H1 (cell line): Measurements from ENCODE around the gene SYNPR. TPM values are rescaled to one million over a fixed set of nuclear protein-coding genes. Genes with fewer than 3 reads are reported as not detected.

Source experiments
- CTCF ChIA-PET: fragments of 300-600 bp; sonication (Branson Sonifier 250); formaldehyde crosslinking; loops from one replicate; lab custom pipeline; 2021; ENCODE audit not compliant: partially characterized antibody; lab: Charles Lee
- POLR2A ChIA-PET: fragments of 300-600 bp; sonication (Branson Sonifier 250); formaldehyde crosslinking; loops from one replicate; lab custom pipeline; 2021; ENCODE audit warnings: inconsistent platforms; ENCODE audit not compliant: partially characterized antibody; lab: Charles Lee
- DNase-seq, 2 experiments: peaks; one replicate each; pipeline versions ENCODE4 v3.0.0 to v3.0.0-alpha.2; 2010 to 2022; ENCODE audit warnings: low spot score in 2 of 2, low read depth in 1 of 2, mixed read lengths in 1 of 2
- FAIRE-seq: peaks from 2 replicates; lab custom pipeline; 2011; peaks lifted over from hg19 to GRCh38; lab: Jason Lieb, UNC
- H2AFZ ChIP-seq: 2 replicates; pipeline ENCODE4 v1.8.1; 2012; ENCODE audit warnings: low read length, inconsistent platforms
- H2AK5ac ChIP-seq: 2 replicates; pipeline ENCODE4 v1.6.1; 2013; ENCODE audit warnings: low read depth, low read length
- H2BK120ac ChIP-seq: replicated peaks from 2 replicates; pipeline ENCODE3; 2013; ENCODE audit warnings: low read depth, low read length, inconsistent platforms
- H2BK12ac ChIP-seq: 2 replicates; pipeline ENCODE4 v1.6.1; 2013; ENCODE audit warnings: low read depth, low read length
- H2BK15ac ChIP-seq: 2 replicates; pipeline ENCODE4 v1.6.1; 2013; ENCODE audit warnings: low read length
- H2BK20ac ChIP-seq: 2 replicates; pipeline ENCODE4 v1.6.1; 2013; ENCODE audit warnings: low read length
- H2BK5ac ChIP-seq: 2 replicates; pipeline ENCODE4 v1.6.1; 2013; ENCODE audit warnings: low read depth, low read length
- H3K14ac ChIP-seq: 2 replicates; pipeline ENCODE4 v1.6.1; 2013; ENCODE audit warnings: inconsistent platforms; ENCODE audit not compliant: insufficient read length
- H3K18ac ChIP-seq: 2 replicates; pipeline ENCODE4 v1.6.1; 2013; ENCODE audit warnings: low read length; ENCODE audit errors: extremely low read depth
- H3K23ac ChIP-seq: 2 replicates; pipeline ENCODE4 v1.6.1; 2013; ENCODE audit warnings: inconsistent platforms; ENCODE audit not compliant: insufficient read length
- H3K23me2 ChIP-seq: 2 replicates; pipeline ENCODE4 v1.6.1; 2013; ENCODE audit warnings: low read depth, low read length
- H3K27ac ChIP-seq: 2 replicates; pipeline ENCODE4 v1.6.1; 2011; ENCODE audit warnings: low read depth, low read length, inconsistent platforms
- H3K27me3 ChIP-seq, 4 experiments: replicated peaks in 1 of 4; 1 replicate in 1 of 4; 2 replicates in 3 of 4; pipeline versions ENCODE4 v1.6.1 to v1.8.1; 2011 to 2013; ENCODE audit warnings: low read length in 3 of 4, mild to moderate bottlenecking in 3 of 4, inconsistent platforms in 2 of 4, mixed read lengths in 2 of 4, moderate library complexity in 1 of 4; ENCODE audit not compliant: control insufficient read depth in 3 of 4, insufficient read depth in 3 of 4; ENCODE audit errors: extremely low read depth in 1 of 4
- H3K36me3 ChIP-seq, 4 experiments: 2 replicates each; pipeline versions ENCODE4 v1.6.1 to v1.8.1; 2011 to 2013; ENCODE audit warnings: mild to moderate bottlenecking in 4 of 4, low read length in 3 of 4, moderate library complexity in 2 of 4, control low read depth in 1 of 4, inconsistent platforms in 1 of 4; ENCODE audit not compliant: insufficient read depth in 4 of 4, control insufficient read depth in 2 of 4
- H3K4ac ChIP-seq: replicated peaks from 2 replicates; pipeline ENCODE3; 2013; ENCODE audit warnings: low read length, low read depth, mixed read lengths, inconsistent platforms; ENCODE audit not compliant: insufficient read length
- H3K4me1 ChIP-seq, 4 experiments: replicated peaks in 1 of 4; 1 replicate in 1 of 4; 2 replicates in 3 of 4; pipeline versions ENCODE4 v1.6.1 to v1.8.1; 2011 to 2013; ENCODE audit warnings: low read length in 3 of 4, inconsistent platforms in 2 of 4, mixed read lengths in 1 of 4; ENCODE audit not compliant: insufficient read depth in 4 of 4, control insufficient read depth in 3 of 4
- H3K4me2 ChIP-seq, 2 experiments: 2 replicates each; pipeline versions ENCODE4 v1.6.1 to v1.8.1; 2011 to 2013; ENCODE audit warnings: low read depth in 2 of 2, low read length in 2 of 2, control low read depth in 1 of 2, inconsistent platforms in 1 of 2, mild to moderate bottlenecking in 1 of 2; ENCODE audit not compliant: insufficient read depth in 1 of 2
- H3K4me3 ChIP-seq, 4 experiments: fragments of 200-600, 300-600 bp in 1 of 4; sonication (generic), shearing (Covaris generic), sonication (Bioruptor Twin) in 1 of 4; 2 replicates each; pipeline versions ENCODE4 v1.5.1 to v1.8.1; 2011 to 2016; ENCODE audit warnings: low read length in 4 of 4, low read depth in 3 of 4, control low read depth in 2 of 4, inconsistent platforms in 2 of 4, mild to moderate bottlenecking in 2 of 4, mixed read lengths in 1 of 4, moderate library complexity in 1 of 4; ENCODE audit not compliant: insufficient read depth in 2 of 4; ENCODE audit errors: extremely low read depth in 1 of 4
- H3K56ac ChIP-seq: replicated peaks from 2 replicates; pipeline ENCODE3; 2013; ENCODE audit warnings: low read depth, mild to moderate bottlenecking, mixed read lengths, low read length, inconsistent platforms; ENCODE audit not compliant: insufficient read length
- H3K79me1 ChIP-seq: 2 replicates; pipeline ENCODE4 v1.6.1; 2013; ENCODE audit warnings: low read depth, low read length, control low read depth
- H3K79me2 ChIP-seq, 2 experiments: 2 replicates each; pipeline versions ENCODE4 v1.6.1 to v1.8.1; 2012 to 2013; ENCODE audit warnings: low read length in 2 of 2, mild to moderate bottlenecking in 2 of 2, inconsistent platforms in 1 of 2; ENCODE audit not compliant: insufficient read depth in 2 of 2, control insufficient read depth in 1 of 2
- H3K9ac ChIP-seq, 4 experiments: replicated peaks in 1 of 4; 1 replicate in 1 of 4; 2 replicates in 3 of 4; pipeline versions ENCODE4 v1.6.1 to v1.8.1; 2011 to 2013; ENCODE audit warnings: low read depth in 3 of 4, low read length in 3 of 4, control low read depth in 2 of 4, mild to moderate bottlenecking in 2 of 4, moderate library complexity in 2 of 4, inconsistent platforms in 1 of 4; ENCODE audit errors: extremely low read depth in 1 of 4
- H3K9me3 ChIP-seq, 2 experiments: 2 replicates each; pipeline versions ENCODE4 v1.6.1 to v1.8.1; 2012 to 2013; ENCODE audit warnings: mild to moderate bottlenecking in 2 of 2, moderate library complexity in 2 of 2, control low read depth in 1 of 2, inconsistent platforms in 1 of 2, low read depth in 1 of 2, low read length in 1 of 2, mixed read lengths in 1 of 2; ENCODE audit not compliant: insufficient read depth in 2 of 2
- H4K20me1 ChIP-seq, 2 experiments: replicated peaks in 1 of 2; 2 replicates each; pipeline versions ENCODE3 to v1.8.1; 2011 to 2013; ENCODE audit warnings: inconsistent platforms in 2 of 2, low read length in 2 of 2, mild to moderate bottlenecking in 1 of 2; ENCODE audit not compliant: insufficient read depth in 2 of 2, control insufficient read depth in 1 of 2
- H4K5ac ChIP-seq: 2 replicates; pipeline ENCODE4 v1.6.1; 2013; ENCODE audit warnings: low read length, low read depth, mixed read lengths, inconsistent platforms; ENCODE audit not compliant: insufficient read length
- H4K8ac ChIP-seq: 2 replicates; pipeline ENCODE4 v1.8.0; 2013; ENCODE audit warnings: mild to moderate bottlenecking, moderate library complexity, low read length, inconsistent platforms; ENCODE audit not compliant: insufficient read depth; ENCODE audit errors: extremely low read depth
- H4K91ac ChIP-seq: replicated peaks from 2 replicates; pipeline ENCODE3; 2013; ENCODE audit warnings: low read length, mixed read lengths, inconsistent platforms; ENCODE audit not compliant: insufficient read length
- CEBPB ChIP-seq: IDR thresholded peaks from 2 replicates; pipeline ENCODE4 v1.6.1; 2012; ENCODE audit warnings: low read depth, low read length
- CREB1 ChIP-seq: IDR thresholded peaks from 2 replicates; pipeline ENCODE4 v1.6.1; 2012; ENCODE audit warnings: inconsistent platforms
- EZH2 ChIP-seq: fragments of 200-600 bp; sonication (generic); IDR thresholded peaks from 2 replicates; pipeline ENCODE4 v1.7.1; 2012; ENCODE audit warnings: low read depth, mild to moderate bottlenecking, moderate library complexity, low read length, inconsistent platforms; ENCODE audit not compliant: severe bottlenecking
- SIN3A ChIP-seq, 2 experiments: IDR thresholded peaks in 1 of 2; conservative IDR thresholded peaks in 1 of 2; 2 replicates each; pipeline ENCODE4 v1.6.1; 2011 to 2012; ENCODE audit warnings: low read length in 2 of 2, improper control_type of control experiment in 1 of 2, low read depth in 1 of 2, mild to moderate bottlenecking in 1 of 2
- SP2 ChIP-seq: IDR thresholded peaks from 2 replicates; pipeline ENCODE4 v1.6.1; 2012; ENCODE audit warnings: mild to moderate bottlenecking, low read length, inconsistent platforms
- WGBS, 2 experiments: shearing (Covaris generic) in 1 of 2; methylation state at CpG; one replicate each; pipeline versions ENCODE4 v1.1.6 to v1.1.7; 2013 to 2015; ENCODE audit warnings: low lambda C conversion rate in 2 of 2, mixed read lengths in 2 of 2, inconsistent platforms in 1 of 2, low coverage in 1 of 2, missing lambda C conversion rate in 1 of 2; ENCODE audit not compliant: insufficient replicate concordance in 2 of 2, insufficient coverage in 1 of 2, insufficient read length in 1 of 2; ENCODE audit errors: extremely low coverage in 1 of 2, missing lambda C conversion rate in 1 of 2; 5-methylcytosine and 5-hydroxymethylcytosine counted together
- polyA plus RNA-seq, 7 experiments: library from polyadenylated mRNA; depleted of rRNA in 3 of 7; stranded (reverse) in 5 of 7; unstranded in 2 of 7; fragments of >200 nt in 5 of 7; fragments of 200-250 nt in 2 of 7; gene quantifications; 1 replicate in 5 of 7; 2 replicates in 1 of 7; 4 replicates in 1 of 7; pipeline versions ENCODE4 v1.2.1 to v1.2.3, GENCODE V29; 2011 to 2013; ENCODE audit warnings: missing spikeins in 2 of 7, mixed read lengths in 2 of 7
- total RNA-seq: library from RNA; stranded (reverse); fragmentation: NEBNext Ultra II Directional; extraction: Animal tissue kit (Norgen Biotek cat#: 25700); gene quantifications from 2 replicates; pipeline ENCODE4 v1.2.1, GENCODE V29; 2021

SYNPR gene
- total and polyA plus RNA-seq, 2 of the 8 experiments (the other 6 are each of a cell fraction or from before 2014, with no cell fraction given) = 0.39 to 0.99 TPM

GRCh38 chr3:63470745-63471144 is 192.6 kb downstream of the SYNPR start:
- no peak overlapping the region for H2BK20ac ChIP-seq
- no peak overlapping the region for H4K91ac ChIP-seq
- H4K8ac ChIP-seq = no peak overlapping the region
- TF ChIP-seq CREB1 (no peak), SP2 (no peak), SIN3A (conservative IDR thresholded peaks at IDR 0.05 in 1 of 2, IDR thresholded peaks at IDR 0.05 in 1 of 2; ENCODE audit: low read depth in 1 of 2, low read length in 2 of 2) (no peak), EZH2 (no peak), CEBPB (no peak)
- no peak overlapping the region for H3K14ac ChIP-seq
- no peak overlapping the region for H4K5ac ChIP-seq
- POLR2A ChIA-PET = no interaction called here
- H3K9me3 ChIP-seq = no peaks in the 10 kb centered on the region
- CTCF ChIA-PET = interaction anchor here (0.6 kb wide), 1 partner anchor 104 kb away, joined by 3 read pairs; no protein-coding TSS in a partner anchor
- no peak overlapping the region for H3K4ac ChIP-seq
- no peak overlapping the region for H2AFZ ChIP-seq
- no peaks in the 10 kb centered on the region for H3K27me3 ChIP-seq
- H3K4me1 ChIP-seq = no peaks in the 10 kb centered on the region; a peak in 1 of 7 replicates
- H2BK120ac ChIP-seq = no peak overlapping the region
- H2AK5ac ChIP-seq = no peak overlapping the region
- H3K9ac ChIP-seq = no peak overlapping the region
- H3K4me2 ChIP-seq = no peak overlapping the region
- H3K79me2 ChIP-seq = no peaks in the 10 kb centered on the region
- no peak overlapping the region for H3K4me3 ChIP-seq
- no peak overlapping the region for H3K23ac ChIP-seq
- no peak overlapping the region for H3K56ac ChIP-seq
- no peak for DNase-seq
- H3K27ac ChIP-seq = no peak overlapping the region
- FAIRE-seq = no peak
- H3K23me2 ChIP-seq = no peaks in the 10 kb centered on the region
- H2BK5ac ChIP-seq = no peak overlapping the region
- H3K18ac ChIP-seq = no peak overlapping the region
- H4K20me1 ChIP-seq = no peaks in the 10 kb centered on the region
- H3K79me1 ChIP-seq = no peaks in the 10 kb centered on the region
- WGBS, 2 experiments = 89% methylated on average over 1 of the region's 1 CpG; no CpG with 5 or more reads in 1 of the 2 experiments
- no peak overlapping the region for H2BK12ac ChIP-seq
- no peak overlapping the region for H2BK15ac ChIP-seq
- no peaks in the 10 kb centered on the region for H3K36me3 ChIP-seq
